PC-9 (cell line): ENCODE measurements around the gene SSC4D. TPM values are rescaled to one million over a fixed set of nuclear protein-coding genes. Genes with fewer than 3 reads are reported as not detected.

Experiments used
- BruUV-seq: library from RNA; stranded (reverse); fragments of 400-500 nt; replicated peaks from 2 replicates; lab custom pipeline; 2021; lab: Mats Ljungman, UMichigan
- CTCF ChIA-PET: fragments of 300-600 bp; sonication (Branson Sonifier 250); formaldehyde crosslinking; loops from one replicate; lab custom pipeline; 2022; ENCODE audit warnings: antibody characterized with exemption; lab: Charles Lee
- POLR2A ChIA-PET: fragments of 300-600 bp; sonication (Branson Sonifier 250); formaldehyde crosslinking; loops from one replicate; lab custom pipeline; 2022; ENCODE audit warnings: antibody characterized with exemption; ENCODE audit not compliant: unreplicated experiment; lab: Charles Lee
- DNase-seq, 2 experiments: peaks; one replicate each; pipeline versions ENCODE4 v3.0.0 to v3.0.0-alpha.2; 2015 to 2022; ENCODE audit warnings: mixed read lengths in 1 of 2
- H2AFZ ChIP-seq: fragments of 200-600 bp; sonication (generic); 2 replicates; pipeline ENCODE4 v1.8.1; 2017; ENCODE audit warnings: antibody characterized with exemption
- H3F3A ChIP-seq: fragments of 200-600 bp; sonication (generic); 2 replicates; pipeline ENCODE4 v1.8.1; 2017; ENCODE audit warnings: antibody characterized with exemption, mild to moderate bottlenecking, low read depth; ENCODE audit not compliant: insufficient read depth
- H3K27ac ChIP-seq: fragments of 200-600 bp; sonication (generic); 2 replicates; pipeline ENCODE4 v1.6.1; 2016; ENCODE audit warnings: mixed run types
- H3K27me3 ChIP-seq: fragments of 200-600 bp; sonication (generic); 2 replicates; pipeline ENCODE4 v1.6.1; 2016; ENCODE audit warnings: low read depth, mixed run types; ENCODE audit not compliant: insufficient read depth
- H3K36me3 ChIP-seq: fragments of 200-600 bp; sonication (generic); 2 replicates; pipeline ENCODE4 v1.6.1; 2016; ENCODE audit warnings: low read depth, mixed run types
- H3K4me1 ChIP-seq: fragments of 200-600 bp; sonication (generic); replicated peaks from 2 replicates; pipeline ENCODE4 v1.6.1; 2016; ENCODE audit warnings: mixed run types; ENCODE audit not compliant: insufficient read depth
- H3K4me2 ChIP-seq: fragments of 200-600 bp; sonication (generic); 2 replicates; pipeline ENCODE4 v1.6.1; 2017; ENCODE audit warnings: mixed run types
- H3K4me3 ChIP-seq: fragments of 200-600 bp; sonication (generic); 2 replicates; pipeline ENCODE4 v1.6.1; 2016; ENCODE audit warnings: mixed run types
- H3K79me2 ChIP-seq: fragments of 200-600 bp; sonication (generic); 2 replicates; pipeline ENCODE4 v1.6.1; 2017; ENCODE audit warnings: low read depth, mixed run types
- H3K9me2 ChIP-seq: fragments of 200-600 bp; sonication (generic); 2 replicates; pipeline ENCODE4 v1.8.1; 2017; ENCODE audit warnings: mild to moderate bottlenecking; ENCODE audit not compliant: insufficient read depth
- H3K9me3 ChIP-seq: fragments of 200-600 bp; sonication (generic); 2 replicates; pipeline ENCODE4 v1.8.1; 2016; ENCODE audit warnings: low read depth; ENCODE audit not compliant: insufficient read depth
- H4K20me1 ChIP-seq: fragments of 200-600 bp; sonication (generic); 2 replicates; pipeline ENCODE4 v1.8.1; 2017; ENCODE audit not compliant: insufficient read depth
- CTCF ChIP-seq: fragments of 200-600 bp; sonication (generic); conservative IDR thresholded peaks from 2 replicates; pipeline ENCODE4 v1.6.1; 2017; ENCODE audit warnings: mixed run types, antibody characterized with exemption, mild to moderate bottlenecking, moderate library complexity
- EZH2 ChIP-seq: fragments of 200-600 bp; sonication (generic); IDR thresholded peaks from 2 replicates; pipeline ENCODE4 v1.8.0; 2017; ENCODE audit warnings: antibody characterized with exemption, low read depth
- intact Hi-C: fragments of 100-400 bp; cut with micrococcal nuclease; formaldehyde crosslinking; loops from one replicate; pipeline ENCODE4 v1.10.0; 2022; ENCODE audit not compliant: unreplicated experiment
- total RNA-seq: library from RNA; stranded (reverse); gene quantifications from 2 replicates; pipeline ENCODE4 v1.2.3, GENCODE V29; 2021

Gene SSC4D
- total RNA-seq, 1 experiment from 2014 or later: 3.5 TPM

- CTCF ChIA-PET: interaction anchor here (0.6 to 0.7 kb wide), 2 partner anchors 21 to 1018 kb away, joined by 4 to 7 read pairs; no protein-coding TSS in a partner anchor
- H3K36me3 ChIP-seq: peaks cover 47% of the 10 kb centered on the region
- no peak for DNase-seq
Measured at GRCh38 chr7:76343294-76343930, 66.1 kb downstream of the SSC4D start.

GRCh38 chr7:76342222-76342621, 67.3 kb downstream of the SSC4D start:
- DNase-seq: no peak
- Histone ChIP-seq H3K9me3 (no peaks in the 10 kb centered on the region), H3K79me2 (peaks cover 97% of the 10 kb centered on the region), H2AFZ (no peak overlapping the region), H4K20me1 (peaks cover 32% of the 10 kb centered on the region), H3K36me3 (peaks cover 46% of the 10 kb centered on the region), H3K4me1 (peaks cover 68% of the 10 kb centered on the region), H3K27me3 (no peaks in the 10 kb centered on the region), H3K27ac (peak overlapping the region; percentile 84), H3K4me2 (no peak overlapping the region), H3F3A (peaks cover 80% of the 10 kb centered on the region), H3K4me3 (no peak overlapping the region), H3K9me2 (no peaks in the 10 kb centered on the region)
- TF ChIP-seq EZH2: no peak
- TF ChIP-seq CTCF: no peak
- no TSS peak for BruUV-seq
- POLR2A ChIA-PET: no interaction called here
- CTCF ChIA-PET: no interaction called here
- intact Hi-C loops: loop anchor here (5.0 kb wide), 1 partner anchor 80 kb away; the partner anchor contains the start of gene ZP3

More at GRCh38 chr7:76343294-76343930, 66.1 kb downstream of the SSC4D start:
- POLR2A ChIA-PET: no interaction called here
- Histone ChIP-seq H3K4me2 (no peak overlapping the region), H3K4me3 (no peak overlapping the region), H3K4me1 (peaks cover 59% of the 10 kb centered on the region), H3F3A (peaks cover 76% of the 10 kb centered on the region), H3K9me2 (no peaks in the 10 kb centered on the region), H3K27me3 (no peaks in the 10 kb centered on the region), H3K27ac (peak overlapping the region; percentile 84; the same call in 1 of the 2 replicates), H3K79me2 (peaks cover 97% of the 10 kb centered on the region), H3K9me3 (no peaks in the 10 kb centered on the region), H4K20me1 (peaks cover 36% of the 10 kb centered on the region), H2AFZ (no peak overlapping the region)
- TF ChIP-seq CTCF (no peak), EZH2 (no peak)
- no TSS peak for BruUV-seq
- intact Hi-C loops: loop anchor here (5.0 kb wide), 1 partner anchor 79 kb away; the partner anchor contains the start of gene ZP3

- Histone ChIP-seq H3K36me3 (peaks cover 39% of the 10 kb centered on the region), H3K9me2 (no peaks in the 10 kb centered on the region), H3K4me3 (no peak overlapping the region), H3K27me3 (no peaks in the 10 kb centered on the region), H3K9me3 (no peaks in the 10 kb centered on the region), H3K4me2 (peak overlapping the region; percentile 39), H4K20me1 (peaks cover 32% of the 10 kb centered on the region), H3K79me2 (peaks cover 99% of the 10 kb centered on the region), H3K4me1 (peaks cover 63% of the 10 kb centered on the region), H3F3A (peaks cover 82% of the 10 kb centered on the region), H3K27ac (peak overlapping the region; percentile 84), H2AFZ (no peak overlapping the region)
- CTCF ChIA-PET: interaction anchor here (0.6 to 0.7 kb wide), 3 partner anchors 9 to 285 kb away, joined by 3 to 13 read pairs (median 6); no protein-coding TSS in a partner anchor
- intact Hi-C loops: loop anchor here (2.0 to 5.0 kb wide), 2 partner anchors 16 to 82 kb away; partner anchors contain the start of gene ZP3
- peak in 1 of 2 experiments; percentile 41 for DNase-seq
- POLR2A ChIA-PET: no interaction called here
- BruUV-seq: no TSS peak
- TF ChIP-seq CTCF (no peak), EZH2 (no peak)
Measured at GRCh38 chr7:76340617-76341131, 68.8 kb downstream of the SSC4D start.

Other genes starting within 250 kb of the SSC4D start
- gene SRRM3, start 207.8 kb downstream of the SSC4D start, total RNA-seq: 0.74 and 1.2 TPM in 2 replicates
- 376 and 414 TPM in 2 replicates for gene HSPB1, start 107.0 kb downstream of the SSC4D start, total RNA-seq
- 206 and 250 TPM in 2 replicates for gene YWHAG, start 50.7 kb downstream of the SSC4D start, total RNA-seq
- 14.2 and 20.9 TPM in 2 replicates for gene ZP3, start 15.3 kb upstream of the SSC4D start, total RNA-seq
- gene DTX2, start 52.0 kb upstream of the SSC4D start, total RNA-seq: 100 and 127 TPM in 2 replicates
- 16.8 and 19.2 TPM in 2 replicates for gene UPK3B, start 100.9 kb upstream of the SSC4D start, total RNA-seq
- not detected in 2 replicates for gene SPDYE16, start 133.6 kb upstream of the SSC4D start, total RNA-seq
- 12.0 and 14.7 TPM in 2 replicates for gene POMZP3, start 217.6 kb upstream of the SSC4D start, total RNA-seq